ENCODE measurements around the gene CYP2B6. TPM values are rescaled to one million over a fixed set of nuclear protein-coding genes. Genes with fewer than 3 reads are reported as not detected.
"Not testable (repeated sequence)": the region's sequence is repeated elsewhere in the genome, so short reads cannot be mapped to it uniquely, and the experiment has no call there.

Gene CYP2B6
- total RNA-seq, 1 donor from 2014 or later = 0.05 TPM

- DNase-seq (ENCODE audit: low read depth) = not testable (repeated sequence)
These were observed 10.2 kb upstream of the CYP2B6 start for GRCh38 chr19:40980743-40981442.

- no peak for DNase-seq (ENCODE audit: low read depth)
These were observed 9.5 kb upstream of the CYP2B6 start for GRCh38 chr19:40981591-40981990.

- DNase-seq (ENCODE audit: low read depth) = no peak
These were observed 8.4 kb upstream of the CYP2B6 start for GRCh38 chr19:40982594-40983101.

- DNase-seq (ENCODE audit: low read depth) = no peak
These were observed 1.6 kb upstream of the CYP2B6 start for GRCh38 chr19:40989453-40989852.

- DNase-seq (ENCODE audit: low read depth) = no peak
These were observed 4.3 kb downstream of the CYP2B6 start for GRCh38 chr19:40995355-40995754.

GRCh38 chr19:40999018-40999417 is 7.9 kb downstream of the CYP2B6 start:
- not testable (repeated sequence) for DNase-seq (ENCODE audit: low read depth)

- DNase-seq (ENCODE audit: low read depth) = peak; percentile 64
These were observed 9.2 kb downstream of the CYP2B6 start for GRCh38 chr19:41000310-41000737.

GRCh38 chr19:41001243-41001971 is 10.3 kb downstream of the CYP2B6 start:
- DNase-seq (ENCODE audit: low read depth) = no peak

- DNase-seq (ENCODE audit: low read depth) = peak; percentile 64
These were observed 12.6 kb downstream of the CYP2B6 start for GRCh38 chr19:41003656-41004055.

GRCh38 chr19:41009700-41010235 is 18.7 kb downstream of the CYP2B6 start:
- no peak for DNase-seq (ENCODE audit: low read depth)

- no peak for DNase-seq (ENCODE audit: low read depth)
These were observed 22.3 kb downstream of the CYP2B6 start for GRCh38 chr19:41013359-41013758.

GRCh38 chr19:41014643-41015042 is 23.6 kb downstream of the CYP2B6 start:
- DNase-seq (ENCODE audit: low read depth) = no peak

- DNase-seq (ENCODE audit: low read depth) = no peak
These were observed 25.5 kb downstream of the CYP2B6 start for GRCh38 chr19:41016488-41017071.

- DNase-seq (ENCODE audit: low read depth) = no peak
These were observed 27.7 kb downstream of the CYP2B6 start for GRCh38 chr19:41018736-41019290.

GRCh38 chr19:41019346-41019745 is 28.3 kb downstream of the CYP2B6 start:
- no peak for DNase-seq (ENCODE audit: low read depth)

- no peak for DNase-seq (ENCODE audit: low read depth)
These were observed 32.1 kb downstream of the CYP2B6 start for GRCh38 chr19:41023193-41023592.

GRCh38 chr19:41025411-41025810 is 34.3 kb downstream of the CYP2B6 start:
- DNase-seq (ENCODE audit: low read depth) = no peak

GRCh38 chr19:41025871-41026270 is 34.8 kb downstream of the CYP2B6 start:
- no peak for DNase-seq (ENCODE audit: low read depth)

- no peak for DNase-seq (ENCODE audit: low read depth)
These were observed 36.3 kb downstream of the CYP2B6 start for GRCh38 chr19:41027273-41027967.

GRCh38 chr19:41029524-41030432 is 38.7 kb downstream of the CYP2B6 start:
- no peak for DNase-seq (ENCODE audit: low read depth)
